ENCODE measurements around the gene PIGK. TPM values are rescaled to one million over a fixed set of nuclear protein-coding genes. Genes with fewer than 3 reads are reported as not detected.
"Not testable (repeated sequence)": the region's sequence is repeated elsewhere in the genome, so short reads cannot be mapped to it uniquely, and the experiment has no call there.

Gene PIGK
- total and polyA plus RNA-seq, 10 donors: 3.2 to 29.3 (median 19.4) TPM

GRCh38 chr1:77175230-77175844, 43.9 kb downstream of the PIGK start:
- H3K9me3 ChIP-seq: peaks cover 6 to 63% (median 45%) of the 10 kb centered on the region in 8 donors
- no peaks in the 10 kb centered on the region for H3K4me1 ChIP-seq
- H3K36me3 ChIP-seq: peaks cover 0 to 19% (median 0%) of the 10 kb centered on the region in 6 donors
- DNase-seq: no peak
- H3K4me3 ChIP-seq: no peak overlapping the region
- 73 to 97% (median 95%) methylated on average over 3 of the region's 3 CpGs for WGBS, 5 donors
- H3K27ac ChIP-seq: no peak overlapping the region
- intact Hi-C loops (cut with DNase I; ENCODE audit: low total_unique reads): no loop called here
- TF ChIP-seq POLR2A (IDR thresholded peaks at IDR 0.05) (no peak), CTCF (IDR thresholded peaks at IDR 0.05 in 8 of 11, conservative IDR thresholded peaks at IDR 0.05 in 3 of 11) (no peak), POLR2AphosphoS5 (IDR thresholded peaks at IDR 0.05) (no peak)
- H3K27me3 ChIP-seq (replicated peaks in 1 of 7): no peaks in the 10 kb centered on the region

- Histone ChIP-seq H3K27ac (no peak overlapping the region), H3K36me3 (peaks cover 0 to 11% (median 0%) of the 10 kb centered on the region in 6 donors), H3K27me3 (replicated peaks in 1 of 7) (no peaks in the 10 kb centered on the region), H3K9me3 (peaks cover 0 to 25% (median 16%) of the 10 kb centered on the region in 8 donors), H3K4me3 (no peak overlapping the region), H3K4me1 (no peaks in the 10 kb centered on the region)
- DNase-seq: no peak
- TF ChIP-seq CTCF (IDR thresholded peaks at IDR 0.05 in 8 of 11, conservative IDR thresholded peaks at IDR 0.05 in 3 of 11): no peak
- no peak for TF ChIP-seq POLR2A (IDR thresholded peaks at IDR 0.05)
- TF ChIP-seq POLR2AphosphoS5 (IDR thresholded peaks at IDR 0.05): no peak
- intact Hi-C loops (cut with DNase I; ENCODE audit: low total_unique reads): no loop called here
- WGBS, 5 donors: 76 to 83% (median 78%) methylated on average over 2 of the region's 2 CpGs
Observed at GRCh38 chr1:77170687-77171086, 48.5 kb downstream of the PIGK start.

- H3K36me3 ChIP-seq: peaks cover 0 to 32% (median 5%) of the 10 kb centered on the region in 6 donors
- peaks cover 0 to 2% (median 0%) of the 10 kb centered on the region in 8 donors for H3K9me3 ChIP-seq
- intact Hi-C loops (cut with DNase I; ENCODE audit: low total_unique reads): no loop called here
- no peak for DNase-seq
- H3K27me3 ChIP-seq (replicated peaks in 1 of 7): no peaks in the 10 kb centered on the region
- TF ChIP-seq POLR2A (IDR thresholded peaks at IDR 0.05): no peak
- H3K27ac ChIP-seq: no peak overlapping the region
- 93 to 100% (median 97%) methylated on average over 1 of the region's 1 CpG for WGBS, 5 donors
- no peak overlapping the region for H3K4me3 ChIP-seq
- no peaks in the 10 kb centered on the region for H3K4me1 ChIP-seq
Observed at GRCh38 chr1:77168358-77168757, 50.9 kb downstream of the PIGK start.

GRCh38 chr1:77164434-77164944, 54.7 kb downstream of the PIGK start:
- TF ChIP-seq POLR2A (IDR thresholded peaks at IDR 0.05) (no peak), POLR2AphosphoS5 (IDR thresholded peaks at IDR 0.05) (no peak), CTCF (IDR thresholded peaks at IDR 0.05 in 8 of 11, conservative IDR thresholded peaks at IDR 0.05 in 3 of 11) (no peak)
- no peak for DNase-seq
- 85 to 97% (median 94%) methylated on average over 5 of the region's 5 CpGs for WGBS, 5 donors
- Histone ChIP-seq H3K4me3 (no peak overlapping the region), H3K36me3 (peaks cover 0 to 70% (median 31%) of the 10 kb centered on the region in 6 donors), H3K9me3 (peaks cover 0 to 6% (median 0%) of the 10 kb centered on the region in 8 donors), H3K27ac (no peak overlapping the region), H3K4me1 (no peaks in the 10 kb centered on the region), H3K27me3 (replicated peaks in 1 of 7) (no peaks in the 10 kb centered on the region)
- intact Hi-C loops (cut with DNase I; ENCODE audit: low total_unique reads): no loop called here

GRCh38 chr1:77159706-77160105, 59.5 kb downstream of the PIGK start:
- H3K27me3 ChIP-seq (replicated peaks in 1 of 7); DNase-seq; H3K27ac ChIP-seq; H3K4me1 ChIP-seq; intact Hi-C loops (cut with DNase I; ENCODE audit: low total_unique reads); H3K4me3 ChIP-seq: not testable (repeated sequence)
- peaks cover 0 to 20% (median 0%) of the 10 kb centered on the region in 8 donors for H3K9me3 ChIP-seq
- WGBS, 5 donors: 91 to 98% (median 96%) methylated on average over 3 of the region's 3 CpGs
- H3K36me3 ChIP-seq: peaks cover 0 to 76% (median 35%) of the 10 kb centered on the region in 6 donors
